Hematopoietic multipotent progenitor cell (in vitro differentiated cells): ENCODE results near the gene SBNO2. TPM values are rescaled to one million over a fixed set of nuclear protein-coding genes. Genes with fewer than 3 reads are reported as not detected.

Source experiments
- DNase-seq, 3 donors: peaks; one replicate each; pipeline ENCODE4 v3.0.0-alpha.2; 2011 to 2015; ENCODE audit warnings: low read depth in 2 of 3, low spot score in 2 of 3
- total RNA-seq: library from RNA; depleted of rRNA; stranded (reverse); fragments of >200 nt; gene quantifications from one replicate; pipeline ENCODE4 v1.2.3, GENCODE V29; 2012

Gene SBNO2
- total RNA-seq, 1 donor, result 60.3 TPM

GRCh38 chr19:1066251-1066747, 107.8 kb downstream of the SBNO2 start:
- DNase-seq, result no peak

- no peak for DNase-seq
These were observed 108.4 kb downstream of the SBNO2 start for GRCh38 chr19:1065606-1066109.

- DNase-seq, result peak in 1 of 3 donors; percentile 68
These were observed 109.1 kb downstream of the SBNO2 start for GRCh38 chr19:1064661-1065605.

GRCh38 chr19:1063909-1064660, 110.0 kb downstream of the SBNO2 start:
- DNase-seq, result no peak

- peak in 1 of 3 donors; percentile 40 for DNase-seq
These were observed 110.8 kb downstream of the SBNO2 start for GRCh38 chr19:1063030-1063908.

GRCh38 chr19:1062387-1063029, 111.6 kb downstream of the SBNO2 start:
- DNase-seq, result no peak

- DNase-seq, result no peak
These were observed 112.1 kb downstream of the SBNO2 start for GRCh38 chr19:1061987-1062386.

GRCh38 chr19:1060689-1061088, 113.4 kb downstream of the SBNO2 start:
- DNase-seq, result no peak

- no peak for DNase-seq
These were observed 116.0 kb downstream of the SBNO2 start for GRCh38 chr19:1058112-1058511.

Other genes with a start within 250 kb of the SBNO2 start
- gene ARID3A, start 248.2 kb downstream of the SBNO2 start, total RNA-seq, result 37.2 TPM
- gene WDR18, start 189.9 kb downstream of the SBNO2 start, total RNA-seq, result 100 TPM
- gene GRIN3B, start 173.8 kb downstream of the SBNO2 start, total RNA-seq, result 0.81 TPM
- 148 TPM for gene TMEM259, start 153.1 kb downstream of the SBNO2 start, total RNA-seq
- not detected for gene RNU6-2, start 152.7 kb downstream of the SBNO2 start, total RNA-seq
- 236 TPM for gene CNN2, start 147.7 kb downstream of the SBNO2 start, total RNA-seq
- 42.5 TPM for gene ABCA7, start 134.2 kb downstream of the SBNO2 start, total RNA-seq
- gene ARHGAP45, start 107.1 kb downstream of the SBNO2 start, total RNA-seq, result 217 TPM
- gene POLR2E, start 78.9 kb downstream of the SBNO2 start, total RNA-seq, result 107 TPM
- 316 TPM for gene GPX4, start 70.3 kb downstream of the SBNO2 start, total RNA-seq
- gene STK11, start 31.5 kb upstream of the SBNO2 start, total RNA-seq, result 104 TPM
- gene CBARP, start 63.7 kb upstream of the SBNO2 start, total RNA-seq, result 0.27 TPM
- 52.2 TPM for gene ATP5F1D, start 67.5 kb upstream of the SBNO2 start, total RNA-seq
- 64.9 TPM for gene MIDN, start 74.3 kb upstream of the SBNO2 start, total RNA-seq
- gene CIRBP, start 95.1 kb upstream of the SBNO2 start, total RNA-seq, result 220 TPM
- 30.7 TPM for gene FAM174C, start 101.3 kb upstream of the SBNO2 start, total RNA-seq
- not detected for gene EFNA2, start 111.6 kb upstream of the SBNO2 start, total RNA-seq
- 121 TPM for gene NDUFS7, start 209.6 kb upstream of the SBNO2 start, total RNA-seq
- 32.0 TPM for gene GAMT, start 227.3 kb upstream of the SBNO2 start, total RNA-seq
- 46.9 TPM for gene DAZAP1, start 233.3 kb upstream of the SBNO2 start, total RNA-seq